Testis (tissue), 3 donors: Measurements from ENCODE around the gene PRAF2. TPM values are rescaled to one million over a fixed set of nuclear protein-coding genes. Genes with fewer than 3 reads are reported as not detected.

Source experiments
- DNase-seq: peaks from one replicate; pipeline ENCODE4 v3.0.0-alpha.2; 2019
- H3K27ac ChIP-seq, 2 donors: fragments of 200-600 bp; sonication (generic); one replicate each; pipeline ENCODE4 v1.5.1; 2019
- H3K27me3 ChIP-seq: fragments of 200-600 bp; sonication (generic); one replicate; pipeline ENCODE4 v1.5.1; 2019
- H3K36me3 ChIP-seq: fragments of 200-600 bp; sonication (generic); one replicate; pipeline ENCODE4 v1.5.1; 2017; ENCODE audit warnings: low read depth; ENCODE audit errors: missing control alignments
- H3K4me1 ChIP-seq: fragments of 200-600 bp; sonication (generic); one replicate; pipeline ENCODE4 v1.5.1; 2019
- H3K4me3 ChIP-seq, 2 donors: fragments of 200-600 bp; sonication (generic); one replicate each; pipeline ENCODE4 v1.5.1; 2017 to 2019
- H3K9me3 ChIP-seq: fragments of 200-600 bp; sonication (generic); one replicate; pipeline ENCODE4 v1.5.1; 2017
- CTCF ChIP-seq, 3 experiments: fragments of 450-650 bp in 2 of 3; fragments of 200-600 bp in 1 of 3; sonication (generic) in 1 of 3; IDR thresholded peaks; one replicate each; pipeline ENCODE4 v1.5.1; 2016 to 2019; ENCODE audit warnings: antibody characterized with exemption in 3 of 3, mild to moderate bottlenecking in 2 of 3, moderate library complexity in 1 of 3
- POLR2A ChIP-seq: fragments of 450-650 bp; IDR thresholded peaks from one replicate; pipeline ENCODE4 v1.6.1; 2017; ENCODE audit warnings: antibody characterized with exemption, mild to moderate bottlenecking, moderate library complexity
- WGBS, 2 donors: methylation state at CpG; one replicate each; pipeline ENCODE4 v1.1.5; 2018; 5-methylcytosine and 5-hydroxymethylcytosine counted together
- intact Hi-C: fragments of 100-400 bp; cut with DNase I; formaldehyde crosslinking; loops from one replicate; pipeline ENCODE4 v1.15.1; 2023; ENCODE audit warnings: low total_unique reads
- polyA plus RNA-seq: library from polyadenylated mRNA; stranded (reverse); fragments of 350-450 nt; fragmentation: Illumina TruSeq; extraction: RNeasy Lipid Tissue Mini Kit (QIAGEN cat#74804); gene quantifications from one replicate; pipeline ENCODE4 v1.2.3, GENCODE V29; 2014; ENCODE audit warnings: low read depth, low replicate concordance; ENCODE audit not compliant: insufficient read depth
- total RNA-seq, 2 donors: library from RNA; depleted of rRNA; stranded (reverse); fragments of >200 nt; gene quantifications; one replicate each; pipeline ENCODE4 v1.2.3, GENCODE V29; 2016

PRAF2 gene
- total and polyA plus RNA-seq, 3 donors from 2014 or later, result 43.7 to 60.9 (median 58.7) TPM

- Histone ChIP-seq H3K9me3 (no peaks in the 10 kb centered on the region), H3K36me3 (no peaks in the 10 kb centered on the region), H3K27ac (peak within 1 kb of the TSS; percentile 94 to 98), H3K4me3 (peak within 1 kb of the TSS; percentile 74 to 91), H3K27me3 (no peaks in the 10 kb centered on the region), H3K4me1 (no peaks in the 10 kb centered on the region)
- 0% methylated on average over 38 of the region's 67 CpGs; no CpG with 5 or more reads in 1 of the 2 donors for WGBS, 2 donors
- DNase-seq, result peak; percentile 98
- TF ChIP-seq CTCF (IDR thresholded peaks at IDR 0.05) (peak; percentile 38 to 82 (median 79)), POLR2A (peak; percentile 49)
- intact Hi-C loops, result no loop called here
Observed at GRCh38 chrX:49043220-49043986, 30.4 kb downstream of the PRAF2 start, which contains the start of gene TFE3. TSS of gene TFE3 (minus strand) at chrX:49043357. CDS start at chrX:49043226, 131 bp downstream.

GRCh38 chrX:49042581-49043219 lies 31.1 kb downstream of the PRAF2 start:
- H3K9me3 ChIP-seq, result no peaks in the 10 kb centered on the region
- WGBS, 2 donors, result 0% methylated on average over 15 of the region's 29 CpGs; no CpG with 5 or more reads in 1 of the 2 donors
- no peaks in the 10 kb centered on the region for H3K4me1 ChIP-seq
- H3K27me3 ChIP-seq, result no peaks in the 10 kb centered on the region
- TF ChIP-seq POLR2A, result no peak
- DNase-seq, result no peak
- H3K27ac ChIP-seq, result peak overlapping the region; percentile 94 to 98
- intact Hi-C loops, result no loop called here
- H3K4me3 ChIP-seq, result peak overlapping the region; percentile 74 to 91
- H3K36me3 ChIP-seq, result no peaks in the 10 kb centered on the region

- H3K4me1 ChIP-seq, result no peaks in the 10 kb centered on the region
- DNase-seq, result no peak
- H3K27me3 ChIP-seq, result no peaks in the 10 kb centered on the region
- intact Hi-C loops, result no loop called here
- no peaks in the 10 kb centered on the region for H3K36me3 ChIP-seq
- no peak for TF ChIP-seq CTCF (IDR thresholded peaks at IDR 0.05)
- no peak for TF ChIP-seq POLR2A
- no peaks in the 10 kb centered on the region for H3K9me3 ChIP-seq
- WGBS, 2 donors, result 8% methylated on average over 9 to 10 of the region's 10 CpGs
- peak overlapping the region; percentile 94 to 98 for H3K27ac ChIP-seq
- H3K4me3 ChIP-seq, result peak overlapping the region; percentile 74 to 91
Observed at GRCh38 chrX:49041744-49042580, 31.8 kb downstream of the PRAF2 start.

- intact Hi-C loops, result no loop called here
- no peak for DNase-seq
- H3K36me3 ChIP-seq, result no peaks in the 10 kb centered on the region
- peak overlapping the region; percentile 42 to 72 for H3K27ac ChIP-seq
- 19 to 36% methylated on average over 7 of the region's 7 CpGs for WGBS, 2 donors
- H3K4me1 ChIP-seq, result no peaks in the 10 kb centered on the region
- TF ChIP-seq CTCF (IDR thresholded peaks at IDR 0.05), result no peak
- no peak for TF ChIP-seq POLR2A
- no peaks in the 10 kb centered on the region for H3K27me3 ChIP-seq
- H3K9me3 ChIP-seq, result no peaks in the 10 kb centered on the region
- H3K4me3 ChIP-seq, result no peak overlapping the region
Observed at GRCh38 chrX:49040376-49040955, 33.3 kb downstream of the PRAF2 start.
